Colonic mucosa (tissue), 4 donors: ENCODE measurements around the gene GFOD1. TPM values are rescaled to one million over a fixed set of nuclear protein-coding genes. Genes with fewer than 3 reads are reported as not detected.

ENCODE experiments used
- DNase-seq: peaks from one replicate; pipeline ENCODE4 v3.0.0-alpha.2; 2020
- H3K27ac ChIP-seq: fragments of 200-600 bp; one replicate; pipeline ENCODE4 v1.8.0; 2021
- H3K27me3 ChIP-seq: fragments of 200-600 bp; one replicate; pipeline ENCODE4 v1.8.0; 2021
- H3K36me3 ChIP-seq: fragments of 200-600 bp; one replicate; pipeline ENCODE4 v1.8.0; 2021
- H3K4me1 ChIP-seq: fragments of 200-600 bp; one replicate; pipeline ENCODE4 v1.8.0; 2021; ENCODE audit warnings: mild to moderate bottlenecking
- H3K4me3 ChIP-seq: fragments of 200-600 bp; one replicate; pipeline ENCODE4 v1.8.0; 2021
- H3K9ac ChIP-seq, 2 donors: one replicate each; pipeline ENCODE4 v1.7.0; 2013; ENCODE audit warnings: control low read depth in 2 of 2, low read depth in 2 of 2, low read length in 2 of 2
- H3K9me3 ChIP-seq: fragments of 200-600 bp; one replicate; pipeline ENCODE4 v1.8.0; 2021
- intact Hi-C: fragments of 100-400 bp; cut with DNase I; formaldehyde crosslinking; loops from one replicate; pipeline ENCODE4 v1.14.1; 2022
- total RNA-seq, 2 donors: library from RNA; stranded (reverse); fragmentation: NEBNext Ultra II Directional in 1 of 2; extraction: Animal tissue kit (Norgen Biotek cat#: 25700) in 1 of 2; gene quantifications; one replicate each; pipeline ENCODE4 v1.2.1, GENCODE V29; 2021
- TF ChIP-seq, protein P1 (sequence below): fragments of 200-600 bp; IDR thresholded peaks from one replicate; pipeline ENCODE4 v1.8.0; 2022; ENCODE audit warnings: antibody characterized with exemption, mild to moderate bottlenecking
- donor health status: healthy.
- donor health status: DM: no; HTN: no; CAD: no.
- donor health status: DM: no; HTN: no; CAD: no.

The GFOD1 gene
- total RNA-seq, 2 donors from 2014 or later, result 6.9 to 7.6 TPM

DNA sequence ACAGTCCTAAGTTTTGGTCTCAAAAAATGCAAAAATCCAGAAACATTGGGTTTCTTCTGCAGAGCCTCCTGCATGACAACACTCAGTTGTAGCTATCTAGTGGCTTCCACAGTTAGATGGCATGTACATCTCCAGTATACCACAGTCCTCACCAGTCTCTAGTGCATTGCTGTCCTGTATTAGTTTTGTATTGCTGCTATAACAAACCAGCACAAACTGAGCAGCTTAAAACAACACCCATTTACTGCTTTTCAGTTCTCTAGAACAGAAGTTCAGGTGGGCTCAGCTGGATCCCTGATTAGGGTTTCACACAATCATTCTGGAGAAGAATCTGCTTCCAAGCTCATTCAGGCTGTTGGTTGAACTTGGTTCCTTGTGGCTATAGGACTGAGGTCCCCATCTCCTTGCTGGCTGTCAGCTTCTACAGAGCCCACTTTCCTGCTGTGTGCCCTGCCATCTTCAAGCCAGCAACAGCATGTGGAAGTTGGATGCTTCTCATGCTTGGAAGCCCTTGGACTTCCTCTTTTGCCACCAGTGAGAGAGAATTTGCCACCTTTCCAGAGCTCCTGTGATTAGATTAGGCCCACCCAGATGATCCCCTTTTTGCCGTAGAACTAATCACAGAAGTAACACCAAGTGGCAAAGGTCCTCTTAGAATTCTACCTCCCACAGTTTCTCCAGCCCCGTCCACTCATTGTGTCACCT is 110.2 kb downstream of the GFOD1 start:
- TF ChIP-seq, protein P1, sequence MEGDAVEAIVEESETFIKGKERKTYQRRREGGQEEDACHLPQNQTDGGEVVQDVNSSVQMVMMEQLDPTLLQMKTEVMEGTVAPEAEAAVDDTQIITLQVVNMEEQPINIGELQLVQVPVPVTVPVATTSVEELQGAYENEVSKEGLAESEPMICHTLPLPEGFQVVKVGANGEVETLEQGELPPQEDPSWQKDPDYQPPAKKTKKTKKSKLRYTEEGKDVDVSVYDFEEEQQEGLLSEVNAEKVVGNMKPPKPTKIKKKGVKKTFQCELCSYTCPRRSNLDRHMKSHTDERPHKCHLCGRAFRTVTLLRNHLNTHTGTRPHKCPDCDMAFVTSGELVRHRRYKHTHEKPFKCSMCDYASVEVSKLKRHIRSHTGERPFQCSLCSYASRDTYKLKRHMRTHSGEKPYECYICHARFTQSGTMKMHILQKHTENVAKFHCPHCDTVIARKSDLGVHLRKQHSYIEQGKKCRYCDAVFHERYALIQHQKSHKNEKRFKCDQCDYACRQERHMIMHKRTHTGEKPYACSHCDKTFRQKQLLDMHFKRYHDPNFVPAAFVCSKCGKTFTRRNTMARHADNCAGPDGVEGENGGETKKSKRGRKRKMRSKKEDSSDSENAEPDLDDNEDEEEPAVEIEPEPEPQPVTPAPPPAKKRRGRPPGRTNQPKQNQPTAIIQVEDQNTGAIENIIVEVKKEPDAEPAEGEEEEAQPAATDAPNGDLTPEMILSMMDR, result no peak
- Histone ChIP-seq H3K4me1 (peaks cover 11% of the 10 kb centered on the region), H3K9ac (no peak overlapping the region), H3K27ac (no peak overlapping the region), H3K27me3 (no peaks in the 10 kb centered on the region), H3K4me3 (no peak overlapping the region), H3K36me3 (no peaks in the 10 kb centered on the region), H3K9me3 (no peaks in the 10 kb centered on the region)
- intact Hi-C loops, result no loop called here
- no peak for DNase-seq

DNA sequence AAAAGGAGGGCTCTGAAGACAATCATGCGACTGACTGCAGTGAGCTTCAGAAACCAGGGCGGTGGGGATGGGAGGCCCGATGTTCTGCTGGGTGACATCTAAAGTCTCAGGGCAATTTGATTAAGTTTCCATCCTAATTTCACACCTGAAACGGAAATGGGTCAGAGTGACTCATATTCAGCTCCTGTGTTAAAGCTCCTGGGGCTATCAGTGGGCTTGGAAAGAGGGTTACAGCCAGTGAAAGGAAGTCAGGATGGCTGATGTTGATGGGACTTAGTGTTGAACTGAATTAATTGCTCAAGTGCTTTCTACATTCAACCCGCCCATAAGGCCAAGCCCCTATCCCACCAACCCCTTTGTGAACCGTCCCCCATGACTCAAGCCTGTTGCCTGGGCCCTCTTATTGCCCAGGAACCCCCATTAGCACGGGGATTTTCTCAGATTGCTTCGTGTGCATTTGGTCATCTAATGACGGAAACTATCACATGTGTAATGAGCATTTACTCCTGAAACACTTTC is 112.0 kb downstream of the GFOD1 start:
- no peak overlapping the region for H3K9ac ChIP-seq
- intact Hi-C loops, result no loop called here
- H3K4me3 ChIP-seq, result no peak overlapping the region
- H3K4me1 ChIP-seq, result peaks cover under 1% of the 10 kb centered on the region
- no peaks in the 10 kb centered on the region for H3K27me3 ChIP-seq
- DNase-seq, result no peak
- H3K9me3 ChIP-seq, result no peaks in the 10 kb centered on the region
- TF ChIP-seq, protein P1, result no peak
- no peak overlapping the region for H3K27ac ChIP-seq
- H3K36me3 ChIP-seq, result no peaks in the 10 kb centered on the region

DNA sequence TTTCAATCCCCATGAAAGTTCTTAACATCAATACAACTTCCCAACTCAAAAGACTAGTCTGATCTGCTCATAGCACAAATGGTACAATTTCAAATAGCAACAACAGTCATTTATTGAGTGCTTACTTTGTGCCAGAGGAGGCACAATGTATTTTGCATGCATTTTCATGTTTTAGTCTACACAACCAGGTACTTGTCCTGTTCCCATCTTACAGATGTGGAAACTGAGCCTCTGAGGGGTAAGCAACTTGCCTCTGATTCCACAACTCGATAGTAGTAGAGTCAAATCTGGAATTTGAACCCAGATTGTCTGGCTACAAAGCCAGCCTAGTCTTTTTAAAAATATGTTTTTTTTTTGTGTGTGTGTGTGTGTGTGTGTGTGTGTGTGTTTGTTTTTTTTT is 113.5 kb downstream of the GFOD1 start:
- intact Hi-C loops, result no loop called here
- Histone ChIP-seq H3K36me3 (no peaks in the 10 kb centered on the region), H3K27ac (no peak overlapping the region), H3K27me3 (no peaks in the 10 kb centered on the region), H3K4me3 (no peak overlapping the region), H3K9ac (no peak overlapping the region), H3K4me1 (no peaks in the 10 kb centered on the region), H3K9me3 (no peaks in the 10 kb centered on the region)
- TF ChIP-seq, protein P1, result no peak
- DNase-seq, result no peak

DNA sequence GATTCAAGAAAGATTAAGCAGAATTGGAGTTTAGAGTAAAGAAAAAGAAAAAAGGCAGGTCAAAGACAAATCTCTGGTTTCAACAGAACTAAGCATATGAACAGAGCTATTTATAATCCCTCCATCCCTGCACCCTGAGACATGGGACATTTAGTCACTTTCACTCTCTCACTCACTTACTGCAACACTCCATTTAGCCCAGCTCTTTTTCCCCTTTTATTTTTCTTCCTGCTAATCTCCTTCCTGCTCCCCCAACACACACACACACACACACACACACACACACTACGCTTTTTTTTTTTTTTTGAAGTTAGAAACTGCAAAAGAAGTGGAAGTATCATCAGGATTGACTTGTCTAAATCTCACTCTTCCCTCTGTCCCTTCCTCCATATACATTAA is 113.9 kb downstream of the GFOD1 start:
- Histone ChIP-seq H3K4me3 (no peak overlapping the region), H3K9me3 (no peaks in the 10 kb centered on the region), H3K27ac (no peak overlapping the region), H3K36me3 (no peaks in the 10 kb centered on the region), H3K4me1 (no peaks in the 10 kb centered on the region), H3K27me3 (no peaks in the 10 kb centered on the region), H3K9ac (no peak overlapping the region)
- no peak for DNase-seq
- TF ChIP-seq, protein P1, result no peak
- intact Hi-C loops, result no loop called here

DNA sequence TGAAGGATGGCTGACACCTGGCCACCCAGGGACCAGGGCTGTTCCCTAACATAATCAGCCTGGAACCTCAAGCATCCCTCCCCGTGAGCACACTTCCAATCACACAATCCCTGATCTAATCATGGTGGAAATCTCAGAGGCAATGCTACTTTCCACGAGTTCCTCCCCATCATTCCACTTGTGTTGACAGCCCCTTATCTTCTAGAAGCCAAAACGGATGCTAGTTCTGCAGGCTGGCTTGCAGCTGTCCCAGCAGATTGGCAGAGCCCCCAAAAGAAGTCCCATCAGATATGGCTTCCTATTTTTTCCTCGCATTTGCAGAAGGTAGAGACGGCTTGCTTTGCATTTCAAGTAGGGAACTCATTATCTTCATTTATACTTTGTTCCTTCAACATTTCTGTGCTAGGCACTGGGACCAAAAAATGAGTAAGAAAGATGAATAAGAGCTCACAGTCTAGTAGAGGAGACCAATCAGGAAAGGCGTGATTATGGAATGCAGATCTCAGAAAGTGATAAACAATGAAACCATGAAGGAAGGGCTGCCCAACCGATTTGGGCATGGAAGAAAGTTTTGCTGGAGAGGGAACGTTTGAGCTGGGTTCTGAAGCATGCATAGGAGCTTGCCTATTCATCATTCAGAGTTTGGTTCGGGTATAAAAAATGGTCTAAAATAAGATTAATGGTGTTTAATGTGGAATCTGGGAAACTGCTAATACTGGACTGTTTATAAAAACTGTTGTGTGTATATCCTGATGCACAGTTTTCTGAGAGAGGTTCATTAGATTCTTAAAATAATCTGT is 114.5 kb downstream of the GFOD1 start:
- Histone ChIP-seq H3K4me1 (no peaks in the 10 kb centered on the region), H3K4me3 (no peak overlapping the region), H3K27ac (no peak overlapping the region), H3K9ac (no peak overlapping the region), H3K27me3 (no peaks in the 10 kb centered on the region), H3K9me3 (no peaks in the 10 kb centered on the region), H3K36me3 (no peaks in the 10 kb centered on the region)
- TF ChIP-seq, protein P1, result no peak
- intact Hi-C loops, result no loop called here
- DNase-seq, result no peak
